GM21360 (cell line): Measurements from ENCODE around the gene CACNB2.
A peak's percentile ranks its signal among the peaks of the same experiment; 100 is the strongest.

Source experiments
- ATAC-seq: cut with Tn5 transposase; IDR thresholded peaks from one replicate; pipeline ENCODE4 v1.9.1; 2021; ENCODE audit warnings: mild to moderate bottlenecking, moderate library complexity; ENCODE audit not compliant: unreplicated experiment

Gene CACNB2

DNA sequence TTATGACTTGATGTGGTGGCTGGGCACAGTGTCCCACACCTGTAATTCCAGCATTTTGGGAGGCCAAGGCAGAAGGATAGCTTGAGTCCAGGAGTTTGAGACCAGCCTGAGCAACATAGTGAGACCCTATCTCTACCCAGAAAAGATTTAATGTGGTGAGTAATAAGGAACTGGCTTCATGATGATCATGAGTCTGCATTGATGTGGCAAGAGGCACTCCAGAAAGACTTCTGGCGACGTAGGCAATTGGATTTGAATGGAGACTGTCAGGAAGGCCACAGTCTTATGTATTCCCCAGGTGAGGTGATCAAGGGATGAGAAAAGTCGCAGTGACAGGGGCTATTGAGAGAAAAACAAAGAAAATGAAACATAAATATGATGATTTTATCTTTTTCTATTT, 138.0 kb downstream of the CACNB2 start:
- no peak for ATAC-seq

DNA sequence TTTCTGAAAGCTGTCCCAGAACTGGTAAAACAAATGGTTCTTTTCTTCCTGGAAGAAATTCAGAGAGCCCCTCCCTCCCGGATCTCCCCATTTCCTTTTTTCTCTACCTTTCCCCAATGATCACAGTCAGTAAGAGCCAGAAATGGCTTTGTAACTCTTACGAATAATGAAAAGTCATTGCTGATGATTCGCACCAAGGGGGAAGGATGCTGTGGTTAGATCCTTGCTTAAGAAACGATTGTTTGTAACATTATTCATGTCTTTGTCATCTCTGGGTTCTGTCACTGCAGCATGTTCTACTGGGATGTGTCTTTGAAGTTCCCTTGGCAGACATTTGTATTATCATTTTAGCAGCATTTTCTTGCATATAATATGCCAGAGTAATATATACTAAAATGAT, 138.9 kb downstream of the CACNB2 start:
- ATAC-seq = no peak

DNA sequence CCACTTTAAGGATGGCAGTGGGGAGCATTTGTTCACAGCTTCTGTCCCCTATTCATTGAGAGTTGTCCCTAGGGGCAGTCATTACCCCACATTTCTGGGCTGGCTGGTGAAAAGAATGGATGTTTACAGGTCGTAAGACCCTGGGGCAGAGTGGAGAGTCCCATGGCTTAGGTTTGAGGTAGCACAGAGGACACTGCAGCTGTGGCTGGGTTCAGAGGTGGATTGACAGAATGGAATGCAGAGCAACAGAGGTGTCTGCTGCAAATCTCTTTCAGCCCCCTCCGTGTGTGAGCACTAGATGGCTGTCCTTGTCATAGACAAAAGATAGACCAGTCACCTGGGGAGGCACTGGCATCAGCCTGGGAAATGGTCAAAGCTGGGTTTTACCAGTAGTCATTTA, 141.9 kb downstream of the CACNB2 start:
- ATAC-seq = no peak

DNA sequence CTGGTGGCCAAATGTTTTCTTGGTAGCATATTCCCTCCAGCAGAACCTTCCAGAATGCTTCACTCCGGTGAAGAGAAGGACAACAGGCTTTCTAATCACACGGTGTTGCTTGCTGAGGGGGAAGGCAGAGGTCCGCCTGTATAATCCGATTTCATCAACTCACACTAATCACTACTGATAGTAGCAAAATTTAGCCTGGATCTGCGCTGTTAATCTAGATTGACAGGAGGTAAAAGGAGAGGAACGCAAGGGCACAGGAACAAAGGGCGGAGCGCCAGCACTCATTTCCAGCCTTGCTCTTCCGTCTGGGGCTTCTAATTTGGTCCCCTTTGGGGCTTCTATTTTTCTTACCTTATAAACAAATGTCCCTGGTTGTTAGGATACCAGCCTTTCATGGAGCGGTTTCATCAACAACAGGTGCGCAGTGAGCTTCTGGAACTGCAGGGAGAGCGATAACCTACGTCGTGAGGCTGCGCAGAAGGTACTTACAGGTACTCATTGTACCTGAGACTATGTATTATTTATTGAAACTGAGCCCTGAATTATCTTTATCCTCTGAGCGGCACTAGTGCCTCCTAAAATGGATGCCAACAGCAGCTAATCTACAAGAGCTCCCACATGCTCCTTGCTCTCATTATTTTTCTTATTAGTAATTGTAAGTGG, 150.6 kb downstream of the CACNB2 start:
- no peak for ATAC-seq

DNA sequence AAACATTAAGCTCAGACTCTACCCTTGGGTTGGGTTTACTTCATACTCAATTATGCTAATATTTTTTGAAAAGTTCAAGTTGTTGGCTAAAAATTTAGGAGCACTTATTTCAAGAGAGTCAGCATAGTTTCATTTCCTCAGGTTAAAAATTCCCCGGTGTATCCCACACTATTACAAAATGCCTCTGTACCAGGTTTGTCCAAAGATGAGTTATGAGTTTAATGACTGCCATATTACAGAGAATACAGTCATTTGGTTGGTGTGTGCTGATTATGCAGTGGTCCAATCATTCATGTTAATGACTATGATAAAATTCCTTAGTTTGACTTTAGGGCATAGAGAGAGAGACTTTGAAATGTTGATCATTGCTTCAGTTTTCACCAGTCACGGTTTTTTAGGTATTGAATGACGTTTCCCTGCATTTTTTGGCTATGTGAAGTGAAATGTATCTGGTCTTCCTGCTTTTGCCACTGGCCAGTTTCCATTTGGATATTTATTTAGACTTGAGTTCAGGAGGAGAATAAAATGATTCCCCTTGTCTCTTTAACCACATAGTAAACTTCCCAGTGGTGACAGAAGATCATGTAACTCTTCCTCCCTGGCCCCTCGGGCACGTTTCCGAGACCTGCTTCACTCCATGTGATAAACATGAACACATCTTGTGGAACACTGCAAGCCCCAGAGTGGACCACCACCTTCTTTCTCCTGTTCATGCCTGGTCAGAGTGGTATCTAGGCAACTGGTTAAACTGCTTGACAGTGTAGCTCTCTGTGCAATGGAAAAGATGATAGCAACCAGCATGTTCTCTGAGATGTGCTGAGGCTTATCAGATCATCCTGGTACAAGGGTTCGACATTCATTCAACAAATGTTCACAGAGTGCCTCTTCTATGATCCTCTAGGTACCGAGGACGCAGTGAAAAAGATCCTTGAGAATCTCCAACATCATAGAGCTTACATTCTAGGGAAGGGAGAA, 153.6 kb downstream of the CACNB2 start:
- peak; percentile 59 for ATAC-seq

DNA sequence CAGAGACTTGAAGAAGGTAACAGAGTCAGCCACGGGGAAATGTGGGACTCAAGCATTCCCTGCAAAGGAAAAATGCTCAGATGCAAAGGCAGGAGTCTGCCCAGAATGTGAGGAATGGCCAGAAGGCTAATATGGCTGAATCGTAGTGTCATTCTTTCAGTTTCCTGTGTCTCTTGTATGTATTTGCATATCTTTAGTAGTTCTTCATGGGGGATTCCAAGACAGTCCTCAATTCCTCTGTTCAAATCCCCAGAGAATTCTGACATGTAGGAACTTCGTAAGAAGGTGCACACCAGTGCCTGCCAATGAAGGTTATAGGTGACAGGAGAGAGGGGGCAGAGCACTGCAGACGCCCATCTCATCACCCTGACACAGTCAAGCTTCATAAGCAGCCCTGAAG, 154.4 kb downstream of the CACNB2 start:
- ATAC-seq = no peak

DNA sequence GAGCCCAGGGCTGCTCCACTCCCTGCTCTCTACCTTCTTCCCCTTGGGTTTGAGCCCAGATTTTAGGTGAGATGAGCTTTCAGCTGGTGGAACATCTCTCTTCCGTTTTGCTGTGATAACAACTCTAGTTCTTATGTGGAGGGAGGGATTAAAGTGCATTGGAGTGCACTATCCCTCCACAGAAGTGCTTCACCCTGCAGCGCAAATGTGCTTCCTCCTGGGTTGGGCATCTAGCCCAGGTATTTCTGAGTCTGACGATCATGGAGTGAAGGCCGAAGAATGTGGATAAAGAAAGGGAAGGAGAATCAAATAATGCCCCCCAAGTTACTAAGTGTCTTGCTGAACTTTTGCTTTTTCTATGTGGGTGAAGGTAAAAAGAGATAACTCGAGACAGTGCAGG, 157.4 kb downstream of the CACNB2 start:
- ATAC-seq = no peak

DNA sequence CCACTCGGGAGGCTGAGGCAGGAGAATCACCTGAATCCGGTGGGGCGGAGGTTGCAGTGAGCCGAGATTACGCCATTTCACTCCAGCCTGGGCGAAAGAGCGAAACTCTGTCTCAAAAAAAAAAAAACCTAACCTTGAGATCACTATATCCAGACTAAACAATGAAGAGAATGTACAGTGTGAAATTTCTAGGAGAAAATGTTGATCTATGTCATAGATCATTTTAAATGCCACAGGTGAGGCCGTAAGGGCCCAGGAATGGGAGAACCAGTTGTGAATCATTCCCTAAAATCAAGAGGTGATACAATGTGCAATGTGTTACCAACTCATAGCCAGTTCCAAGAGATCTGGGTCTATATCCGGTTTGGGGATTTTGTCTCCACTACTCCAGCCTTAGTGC, 158.0 kb downstream of the CACNB2 start:
- ATAC-seq = no peak

DNA sequence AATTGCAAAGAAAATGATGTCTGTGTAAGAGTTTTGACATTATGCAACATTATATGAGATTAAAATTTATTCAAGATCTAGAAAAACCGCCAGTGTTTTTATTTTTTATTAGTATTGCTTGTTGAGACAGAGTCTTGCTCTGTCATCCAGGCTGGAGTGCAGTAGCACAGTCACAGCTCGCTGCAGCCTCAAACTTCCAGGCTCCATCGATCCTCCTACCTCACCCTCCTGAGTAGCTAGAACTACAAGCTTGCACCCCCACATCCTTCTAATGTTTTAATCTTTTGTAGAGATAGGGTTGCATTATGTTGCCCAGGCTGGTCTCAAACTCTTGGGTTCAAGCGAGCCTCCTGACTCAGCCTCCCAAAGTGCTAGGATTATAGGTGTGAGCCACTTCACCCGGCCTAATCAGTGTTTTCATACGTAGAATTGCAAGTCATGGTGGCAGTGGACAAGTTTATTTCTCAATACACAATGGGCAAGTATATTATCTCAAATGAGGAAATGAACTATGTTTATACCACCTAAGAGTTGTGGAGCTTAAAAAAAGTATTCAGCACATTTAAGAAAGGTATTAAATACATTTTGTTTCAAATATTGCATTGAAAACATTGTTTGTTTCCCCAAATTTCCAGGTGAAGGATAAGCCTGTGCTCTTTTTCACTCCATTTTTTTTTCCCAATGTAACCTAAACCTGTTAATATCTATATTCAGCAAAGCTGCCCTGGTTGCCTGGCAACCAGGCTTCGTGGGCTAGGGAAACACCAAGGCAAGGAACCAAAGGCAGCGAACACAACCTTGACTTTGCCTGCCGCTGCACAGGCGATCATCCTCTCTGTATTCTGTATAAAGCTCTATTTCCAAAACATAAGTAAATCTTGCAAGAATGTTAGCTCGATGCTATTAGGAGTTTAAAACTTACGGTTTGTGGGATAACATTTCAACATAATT, 163.9 kb downstream of the CACNB2 start:
- no peak for ATAC-seq

DNA sequence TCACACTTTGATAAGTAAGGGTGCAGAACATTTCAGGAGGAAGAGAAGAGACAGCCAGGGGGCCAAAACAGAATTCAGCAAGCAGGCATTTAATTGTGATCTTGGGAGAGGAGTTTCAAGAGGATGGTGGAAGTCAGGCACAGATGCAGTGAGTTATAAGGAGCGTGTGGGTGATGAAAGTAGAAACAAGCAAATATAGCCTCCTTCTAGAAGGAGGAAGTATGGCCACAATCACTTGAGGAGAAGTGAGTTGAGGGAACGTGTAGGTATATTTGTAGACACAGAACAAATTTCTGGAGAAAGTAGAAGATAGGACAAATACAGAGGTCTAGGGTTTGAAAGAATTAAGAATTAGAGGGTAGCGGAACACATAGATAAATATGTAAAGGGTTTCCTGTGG, 165.8 kb downstream of the CACNB2 start:
- no peak for ATAC-seq

DNA sequence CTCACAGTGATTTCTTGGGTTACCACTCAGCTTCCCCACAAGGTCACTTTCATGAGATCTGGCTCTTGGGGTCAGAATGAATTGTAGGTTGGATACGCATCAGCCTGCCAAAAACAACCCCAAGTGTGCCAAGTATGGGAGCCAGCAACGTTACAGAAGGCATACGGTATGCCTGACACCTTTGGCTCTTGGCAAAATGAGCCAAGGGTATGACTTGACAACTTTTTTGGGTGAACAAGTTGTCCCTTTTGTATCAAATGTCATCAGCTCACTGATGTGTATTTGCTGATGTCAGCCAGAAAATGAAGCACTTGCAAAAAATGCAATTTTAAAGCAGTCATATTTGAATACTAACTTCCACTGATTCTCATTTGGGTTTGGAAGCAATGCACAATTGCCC, 168.4 kb downstream of the CACNB2 start:
- ATAC-seq = no peak

DNA sequence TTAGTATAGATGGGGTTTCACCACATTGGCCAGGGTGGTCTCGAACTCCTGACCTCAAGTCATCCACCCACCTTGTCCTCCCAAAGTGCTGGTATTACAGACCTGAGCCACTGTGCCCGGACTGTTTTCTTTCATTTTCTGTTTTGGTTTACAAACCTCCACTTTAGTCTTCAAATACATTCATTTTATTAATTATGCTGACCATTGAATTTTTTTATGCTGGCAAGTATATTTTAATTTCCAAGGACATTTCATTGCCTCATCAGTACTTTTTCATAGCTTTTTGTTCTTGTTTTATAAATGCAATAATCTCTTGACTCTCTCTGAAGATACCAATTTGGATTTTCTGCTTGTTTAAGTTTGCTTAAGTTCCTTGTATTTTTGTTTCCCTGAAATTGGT, 170.5 kb downstream of the CACNB2 start:
- no peak for ATAC-seq

DNA sequence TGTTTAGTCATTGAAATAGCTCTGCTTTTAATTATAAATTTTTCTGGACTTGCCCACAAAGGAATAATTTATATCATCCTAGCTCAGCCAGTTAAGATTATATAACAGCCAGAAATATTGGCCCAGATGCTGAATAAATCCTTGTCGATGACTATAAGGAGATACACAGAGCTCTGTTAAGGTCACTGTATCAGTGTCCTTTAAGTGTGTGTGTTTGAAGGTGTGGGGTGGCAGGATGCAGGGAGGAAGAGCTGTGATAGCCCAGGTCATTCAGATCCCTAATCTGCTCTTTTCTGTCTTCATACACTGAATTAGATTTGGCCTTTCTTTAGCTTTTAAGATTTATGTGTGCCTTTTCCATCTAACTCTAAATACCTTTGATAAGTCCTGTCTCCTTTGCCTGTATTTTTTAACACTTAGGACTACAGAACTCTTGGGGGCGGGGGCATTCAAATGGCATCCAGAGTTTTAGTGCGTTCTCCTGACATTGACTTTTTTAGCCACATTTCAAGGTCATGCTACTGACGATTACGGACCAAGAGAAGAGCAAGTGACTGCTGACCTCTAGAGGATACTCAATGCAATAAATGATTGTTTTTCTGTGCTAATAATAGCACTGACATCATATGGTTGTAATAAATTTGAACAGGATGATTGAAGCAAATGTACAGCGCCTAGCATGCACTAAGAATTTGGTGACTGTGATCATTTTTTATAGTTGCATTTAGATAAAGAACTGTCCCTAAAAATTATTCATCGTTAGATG, 172.3 kb downstream of the CACNB2 start:
- ATAC-seq = peak; percentile 93

DNA sequence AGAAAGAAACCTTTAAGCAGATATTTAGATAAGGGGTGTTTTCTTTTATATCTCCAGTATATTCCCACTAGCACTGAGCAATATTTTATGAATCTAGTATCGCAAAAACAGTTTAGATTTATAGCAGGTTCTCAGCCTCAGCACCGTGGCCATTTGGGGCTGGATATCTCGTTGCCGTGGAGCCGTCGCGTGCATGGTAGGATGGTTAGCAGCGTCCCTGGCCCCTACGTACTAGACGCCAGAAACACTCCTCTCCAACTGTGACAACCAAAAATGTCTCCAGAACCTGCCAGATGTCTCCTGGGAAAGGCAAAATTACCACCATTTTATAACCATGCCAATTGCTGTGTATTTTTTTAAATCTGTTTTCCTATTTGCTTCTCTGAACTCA, 172.9 kb downstream of the CACNB2 start:
- no peak for ATAC-seq

DNA sequence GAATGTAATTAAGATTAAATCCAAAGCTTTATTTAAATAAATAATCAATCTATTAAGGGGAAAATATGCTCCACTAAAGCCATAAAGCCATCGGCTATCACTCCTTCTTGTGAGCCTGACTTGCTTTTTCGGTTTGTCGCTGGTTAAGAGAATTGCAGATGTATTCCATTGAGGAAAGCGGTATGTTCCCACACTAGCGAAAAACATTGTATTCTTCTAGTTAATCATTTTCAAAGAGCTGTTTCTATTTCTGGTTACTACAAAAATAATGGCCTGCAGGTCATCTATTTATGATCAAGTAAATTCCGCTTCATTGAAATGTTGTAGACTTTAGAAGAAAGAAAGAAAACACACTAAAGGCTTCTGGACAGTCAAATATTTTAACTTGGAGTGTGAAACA, 173.4 kb downstream of the CACNB2 start:
- no peak for ATAC-seq

DNA sequence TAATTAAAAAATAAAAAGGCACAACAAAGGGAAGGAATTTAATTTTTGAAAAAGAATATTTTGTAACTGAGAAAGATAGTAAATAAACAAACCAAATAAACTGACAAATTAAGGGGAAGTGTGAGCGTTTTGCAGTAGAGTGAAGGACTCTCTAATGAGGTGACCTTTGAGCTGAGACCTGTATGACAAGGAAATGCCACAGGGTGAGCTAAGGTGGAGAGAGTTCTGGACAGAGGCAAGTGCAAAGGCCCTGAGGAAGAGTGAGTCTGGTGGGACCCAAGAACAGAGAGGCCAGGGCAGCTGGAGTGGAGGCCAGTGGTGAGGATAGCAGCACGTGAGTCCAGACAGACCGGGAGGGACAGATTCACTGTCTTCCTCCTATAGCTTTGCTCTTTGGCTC, 179.4 kb downstream of the CACNB2 start:
- no peak for ATAC-seq

DNA sequence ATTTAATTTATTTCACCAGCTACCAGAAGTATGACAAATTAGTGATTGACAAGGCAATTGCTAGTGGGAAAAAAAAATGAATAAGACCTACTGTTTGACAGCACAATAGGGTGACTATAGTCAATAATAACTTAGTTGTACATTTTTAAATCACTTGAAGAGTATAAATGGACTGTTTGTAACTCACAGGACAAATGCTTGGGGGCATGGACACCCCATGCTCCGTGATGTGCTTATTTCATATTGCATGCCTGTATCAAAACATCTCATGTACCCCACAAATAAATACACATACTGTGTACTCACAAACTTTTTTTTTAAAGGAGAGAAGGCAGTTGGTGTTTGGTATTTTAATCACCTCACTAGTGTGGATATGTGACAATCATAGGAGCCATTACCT, 181.1 kb downstream of the CACNB2 start:
- ATAC-seq = no peak

DNA sequence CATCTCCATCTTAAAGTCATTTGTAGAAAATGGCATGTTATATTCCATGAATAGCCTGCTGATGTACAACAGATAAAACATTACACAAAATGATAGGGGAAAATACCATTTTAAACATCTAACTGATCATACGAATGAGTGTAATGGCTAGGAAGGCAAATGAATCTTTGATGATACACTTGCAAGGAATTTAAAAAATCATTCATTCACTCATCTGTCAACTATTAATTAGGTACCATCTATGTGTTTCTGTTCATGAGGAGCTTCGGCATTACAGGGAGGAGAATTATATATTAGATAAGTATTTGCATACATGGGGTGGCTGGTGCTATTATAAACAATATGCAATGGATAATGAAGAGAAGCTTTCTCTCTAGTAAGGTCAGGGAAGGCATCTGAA, 183.7 kb downstream of the CACNB2 start:
- ATAC-seq = no peak

DNA sequence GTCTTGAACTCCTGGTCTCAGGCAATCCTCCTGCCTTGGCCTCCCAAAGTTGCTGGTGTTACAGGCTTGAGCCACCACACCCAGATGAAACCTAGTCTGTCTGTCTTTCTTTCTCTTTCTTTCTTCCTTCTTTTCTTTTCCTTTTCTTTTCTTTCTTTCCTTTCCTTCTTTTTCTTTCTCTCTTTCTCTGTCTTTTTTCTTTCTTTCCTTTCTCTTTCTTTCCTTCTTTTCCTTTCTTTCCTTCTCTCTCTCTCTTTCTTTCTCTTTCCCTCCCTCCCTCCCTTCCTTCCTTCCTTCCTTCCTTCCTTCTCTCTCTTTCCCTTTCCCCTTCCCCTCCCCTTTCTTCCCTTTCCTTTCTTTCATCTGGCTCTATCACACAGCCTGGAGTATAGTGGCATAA, 185.2 kb downstream of the CACNB2 start:
- ATAC-seq = no peak

DNA sequence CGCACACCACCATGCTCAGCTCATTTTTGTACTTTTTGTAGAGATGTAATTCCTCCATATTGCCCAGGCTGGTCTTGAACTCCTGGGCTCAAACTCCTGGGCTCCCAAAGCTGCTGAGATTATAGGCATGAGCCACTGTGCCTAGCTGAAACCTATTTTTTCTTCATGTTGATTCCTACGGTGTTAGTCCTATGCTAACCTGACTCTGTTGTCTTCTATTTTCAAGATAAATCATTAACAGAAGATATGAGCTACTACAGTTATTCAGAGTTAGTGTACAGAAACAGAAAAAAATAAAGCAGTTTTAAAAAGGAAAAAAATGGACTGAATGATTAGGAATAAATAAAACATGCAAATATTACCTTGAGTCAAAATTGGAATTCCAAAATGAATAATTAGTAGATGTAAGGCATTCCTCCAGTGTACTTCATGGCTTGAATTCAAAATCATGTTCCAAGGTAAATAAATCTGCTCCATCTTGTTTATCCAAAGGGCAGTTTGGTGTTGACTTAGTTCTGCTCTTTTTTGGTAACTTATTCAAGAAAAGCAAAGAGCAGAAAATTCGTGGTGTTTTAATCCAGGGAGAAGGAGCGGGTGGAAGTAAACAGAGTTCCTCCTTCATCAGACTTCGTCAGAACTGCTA, 185.8 kb downstream of the CACNB2 start:
- no peak for ATAC-seq
